Endothelial cell (in vitro differentiated cells): ENCODE measurements around the gene DNASE1L3. TPM values are rescaled to one million over a fixed set of nuclear protein-coding genes. Genes with fewer than 3 reads are reported as not detected.

Experiments
- DNase-seq: peaks from one replicate; pipeline ENCODE4 v3.0.0; 2021; ENCODE audit warnings: low spot score
- H3K27ac Mint-ChIP-seq: one replicate; pipeline ENCODE4 v1.8.0; 2021; ENCODE audit warnings: mixed read lengths, inconsistent platforms; ENCODE audit not compliant: unreplicated experiment
- H3K27me3 Mint-ChIP-seq: one replicate; pipeline ENCODE4 v1.8.0; 2021; ENCODE audit warnings: mild to moderate bottlenecking, moderate library complexity, mixed read lengths, inconsistent platforms; ENCODE audit not compliant: unreplicated experiment
- H3K36me3 Mint-ChIP-seq: one replicate; pipeline ENCODE4 v1.8.0; 2021; ENCODE audit warnings: mild to moderate bottlenecking, low read depth, mixed read lengths, inconsistent platforms; ENCODE audit not compliant: unreplicated experiment
- H3K4me1 Mint-ChIP-seq: one replicate; pipeline ENCODE4 v1.8.0; 2021; ENCODE audit warnings: mild to moderate bottlenecking, mixed read lengths, inconsistent platforms; ENCODE audit not compliant: unreplicated experiment
- H3K4me3 Mint-ChIP-seq: one replicate; pipeline ENCODE4 v1.8.0; 2021; ENCODE audit warnings: mild to moderate bottlenecking, mixed read lengths, inconsistent platforms; ENCODE audit not compliant: unreplicated experiment
- H3K9me3 Mint-ChIP-seq: one replicate; pipeline ENCODE4 v1.8.0; 2021; ENCODE audit warnings: mixed read lengths, inconsistent platforms; ENCODE audit not compliant: unreplicated experiment
- long read RNA-seq: library from polyadenylated mRNA; unstranded; transcript quantifications from one replicate; pipeline ENCODE4 v2.0.0, GENCODE V29; 2020; ENCODE audit not compliant: unreplicated experiment
- total RNA-seq: library from RNA; stranded (reverse); fragmentation: NEBNext Ultra II Directional; extraction: Animal tissue kit (Norgen Biotek cat#: 25700); gene quantifications from one replicate; pipeline ENCODE4 v1.2.1, GENCODE V29; 2021; ENCODE audit not compliant: unreplicated experiment
- TF ChIP-seq, protein P1 (sequence below): fragments of 200-600 bp; sonication (generic); IDR thresholded peaks from one replicate; pipeline ENCODE4 v1.5.0; 2021; ENCODE audit warnings: antibody characterized with exemption; ENCODE audit not compliant: unreplicated experiment

DNASE1L3 gene, protein sequence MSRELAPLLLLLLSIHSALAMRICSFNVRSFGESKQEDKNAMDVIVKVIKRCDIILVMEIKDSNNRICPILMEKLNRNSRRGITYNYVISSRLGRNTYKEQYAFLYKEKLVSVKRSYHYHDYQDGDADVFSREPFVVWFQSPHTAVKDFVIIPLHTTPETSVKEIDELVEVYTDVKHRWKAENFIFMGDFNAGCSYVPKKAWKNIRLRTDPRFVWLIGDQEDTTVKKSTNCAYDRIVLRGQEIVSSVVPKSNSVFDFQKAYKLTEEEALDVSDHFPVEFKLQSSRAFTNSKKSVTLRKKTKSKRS
- 1.6 TPM for total RNA-seq
- long read RNA-seq, partial matches to known transcripts: 1 of 1 reads
- long read RNA-seq, other reads (novel, unspliced or antisense): 0 of 1 reads

DNA sequence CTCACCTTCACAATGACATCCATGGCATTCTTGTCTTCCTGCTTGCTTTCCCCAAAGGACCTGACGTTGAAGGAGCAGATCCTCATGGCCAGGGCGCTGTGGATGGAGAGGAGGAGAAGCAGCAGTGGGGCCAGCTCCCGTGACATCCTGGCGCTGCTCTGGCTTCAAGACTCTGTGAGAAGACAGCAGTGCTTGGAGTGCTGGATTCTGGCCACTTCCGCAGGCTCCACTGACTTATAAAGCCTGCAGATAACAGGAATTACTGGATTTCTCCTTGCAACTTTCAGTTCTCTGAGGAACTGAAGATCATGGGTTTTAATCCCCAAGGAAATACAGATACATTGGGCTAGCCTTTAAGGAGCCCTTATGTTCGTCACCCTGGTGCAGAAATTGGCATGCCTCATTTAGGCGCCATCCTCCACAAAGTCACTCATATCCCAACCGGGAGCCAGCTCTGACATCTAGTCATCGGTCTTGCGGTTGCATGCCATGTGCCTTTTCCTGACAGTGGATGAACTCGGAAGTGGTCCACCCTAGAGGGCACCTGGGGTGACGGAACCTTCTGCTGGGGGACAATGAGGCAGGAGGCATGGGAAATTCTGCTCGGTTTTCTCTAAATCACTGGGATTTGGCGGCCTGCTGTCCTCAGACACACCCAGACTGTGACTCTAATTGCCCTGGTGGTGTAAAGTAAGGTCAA, at the start of gene DNASE1L3:
DNASE1L3 (minus strand) TSS at position 212 of the 700 bp plus-strand sequence; CDS start at position 146, 66 bp downstream.
- H3K9me3 Mint-ChIP-seq: no peaks in the 10 kb centered on the region
- no peak for DNase-seq
- peaks cover 2% of the 10 kb centered on the region for H3K27me3 Mint-ChIP-seq
- H3K27ac Mint-ChIP-seq: no peak within 1 kb of the TSS
- H3K4me1 Mint-ChIP-seq: peaks cover 5% of the 10 kb centered on the region
- no peaks in the 10 kb centered on the region for H3K36me3 Mint-ChIP-seq
- H3K4me3 Mint-ChIP-seq: no peak within 1 kb of the TSS
- TF ChIP-seq, protein P1, sequence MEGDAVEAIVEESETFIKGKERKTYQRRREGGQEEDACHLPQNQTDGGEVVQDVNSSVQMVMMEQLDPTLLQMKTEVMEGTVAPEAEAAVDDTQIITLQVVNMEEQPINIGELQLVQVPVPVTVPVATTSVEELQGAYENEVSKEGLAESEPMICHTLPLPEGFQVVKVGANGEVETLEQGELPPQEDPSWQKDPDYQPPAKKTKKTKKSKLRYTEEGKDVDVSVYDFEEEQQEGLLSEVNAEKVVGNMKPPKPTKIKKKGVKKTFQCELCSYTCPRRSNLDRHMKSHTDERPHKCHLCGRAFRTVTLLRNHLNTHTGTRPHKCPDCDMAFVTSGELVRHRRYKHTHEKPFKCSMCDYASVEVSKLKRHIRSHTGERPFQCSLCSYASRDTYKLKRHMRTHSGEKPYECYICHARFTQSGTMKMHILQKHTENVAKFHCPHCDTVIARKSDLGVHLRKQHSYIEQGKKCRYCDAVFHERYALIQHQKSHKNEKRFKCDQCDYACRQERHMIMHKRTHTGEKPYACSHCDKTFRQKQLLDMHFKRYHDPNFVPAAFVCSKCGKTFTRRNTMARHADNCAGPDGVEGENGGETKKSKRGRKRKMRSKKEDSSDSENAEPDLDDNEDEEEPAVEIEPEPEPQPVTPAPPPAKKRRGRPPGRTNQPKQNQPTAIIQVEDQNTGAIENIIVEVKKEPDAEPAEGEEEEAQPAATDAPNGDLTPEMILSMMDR: no peak

GRCh38 chr3:58260261-58260731, 49.5 kb upstream of the DNASE1L3 start:
- Mint-ChIP-seq H3K36me3 (peaks cover 4% of the 10 kb centered on the region), H3K27ac (no peak overlapping the region), H3K9me3 (no peaks in the 10 kb centered on the region), H3K4me3 (no peak overlapping the region), H3K4me1 (no peaks in the 10 kb centered on the region), H3K27me3 (no peaks in the 10 kb centered on the region)
- TF ChIP-seq, protein P1: no peak
- no peak for DNase-seq

GRCh38 chr3:58258392-58259055, 47.8 kb upstream of the DNASE1L3 start:
- TF ChIP-seq, protein P1: no peak
- no peak overlapping the region for H3K27ac Mint-ChIP-seq
- H3K4me3 Mint-ChIP-seq: no peak overlapping the region
- no peaks in the 10 kb centered on the region for H3K9me3 Mint-ChIP-seq
- no peak for DNase-seq
- H3K27me3 Mint-ChIP-seq: no peaks in the 10 kb centered on the region
- no peaks in the 10 kb centered on the region for H3K4me1 Mint-ChIP-seq
- peaks cover 4% of the 10 kb centered on the region for H3K36me3 Mint-ChIP-seq

- TF ChIP-seq, protein P1: no peak
- no peak overlapping the region for H3K4me3 Mint-ChIP-seq
- no peak overlapping the region for H3K27ac Mint-ChIP-seq
- H3K36me3 Mint-ChIP-seq: peaks cover 4% of the 10 kb centered on the region
- H3K4me1 Mint-ChIP-seq: no peaks in the 10 kb centered on the region
- H3K9me3 Mint-ChIP-seq: no peaks in the 10 kb centered on the region
- DNase-seq: no peak
- no peaks in the 10 kb centered on the region for H3K27me3 Mint-ChIP-seq
Measured at GRCh38 chr3:58256511-58256910, 45.7 kb upstream of the DNASE1L3 start.
